ENCODE data around the gene MFSD1. TPM values are rescaled to one million over a fixed set of nuclear protein-coding genes. Genes with fewer than 3 reads are reported as not detected.
A peak's percentile ranks its signal among the peaks of the same experiment; 100 is the strongest.

The MFSD1 gene
- total and polyA plus RNA-seq, 2 experiments from 2014 or later, result 4.3 to 28.4 TPM

DNA sequence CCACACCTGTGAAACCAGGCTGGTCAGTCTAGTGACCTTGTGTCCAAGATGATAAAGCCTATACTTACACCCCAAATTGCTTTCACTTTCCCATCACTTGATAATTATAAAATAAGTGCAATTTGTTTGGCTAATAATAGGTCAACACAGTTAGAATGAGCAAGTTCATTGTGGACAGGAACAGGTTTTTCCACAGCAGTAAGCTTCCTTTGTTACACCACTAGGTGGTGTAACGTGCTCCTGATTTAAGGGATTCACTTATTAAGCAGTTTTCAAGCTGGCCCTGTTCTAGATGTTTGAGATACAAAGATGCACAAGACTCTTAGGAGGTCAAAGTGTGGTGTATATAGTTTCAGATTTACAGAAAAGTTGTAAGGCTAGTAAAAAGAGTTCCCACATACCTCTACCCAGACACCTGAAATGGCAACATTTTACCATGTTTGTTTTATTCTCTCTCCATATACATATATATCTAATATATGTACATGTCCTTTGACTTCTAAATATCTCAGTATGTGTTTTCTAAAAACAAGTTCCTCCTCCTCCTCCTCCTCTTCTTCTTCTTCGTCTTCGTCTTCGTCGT, 6.8 kb upstream of the MFSD1 start:
- H3K4me3 ChIP-seq, result no peak overlapping the region
- Mint-ChIP-seq H3K9me3 (no peaks in the 10 kb centered on the region), H3K27ac (no peak overlapping the region), H3K36me3 (ENCODE audit: low read depth) (no peaks in the 10 kb centered on the region), H3K4me3 (no peak overlapping the region), H3K4me1 (peaks cover 8% of the 10 kb centered on the region; the same call in 2 of the 3 replicates), H3K27me3 (ENCODE audit: insufficient read depth, low read depth, poor library complexity) (peaks cover 2% of the 10 kb centered on the region)
- no peak overlapping the region for H3K27ac ChIP-seq (ENCODE audit: low read depth)
- peaks cover 27% of the 10 kb centered on the region for H3K27me3 ChIP-seq (ENCODE audit: insufficient read depth)
- no peaks in the 10 kb centered on the region for H3K79me2 ChIP-seq (replicated peaks; ENCODE audit: insufficient read depth)
- H3K4me2 ChIP-seq, result no peak overlapping the region
- H2AFZ ChIP-seq, result no peak overlapping the region
- DNase-seq (ENCODE audit: low spot score), result peak; percentile 63
- TF ChIP-seq, protein P1, sequence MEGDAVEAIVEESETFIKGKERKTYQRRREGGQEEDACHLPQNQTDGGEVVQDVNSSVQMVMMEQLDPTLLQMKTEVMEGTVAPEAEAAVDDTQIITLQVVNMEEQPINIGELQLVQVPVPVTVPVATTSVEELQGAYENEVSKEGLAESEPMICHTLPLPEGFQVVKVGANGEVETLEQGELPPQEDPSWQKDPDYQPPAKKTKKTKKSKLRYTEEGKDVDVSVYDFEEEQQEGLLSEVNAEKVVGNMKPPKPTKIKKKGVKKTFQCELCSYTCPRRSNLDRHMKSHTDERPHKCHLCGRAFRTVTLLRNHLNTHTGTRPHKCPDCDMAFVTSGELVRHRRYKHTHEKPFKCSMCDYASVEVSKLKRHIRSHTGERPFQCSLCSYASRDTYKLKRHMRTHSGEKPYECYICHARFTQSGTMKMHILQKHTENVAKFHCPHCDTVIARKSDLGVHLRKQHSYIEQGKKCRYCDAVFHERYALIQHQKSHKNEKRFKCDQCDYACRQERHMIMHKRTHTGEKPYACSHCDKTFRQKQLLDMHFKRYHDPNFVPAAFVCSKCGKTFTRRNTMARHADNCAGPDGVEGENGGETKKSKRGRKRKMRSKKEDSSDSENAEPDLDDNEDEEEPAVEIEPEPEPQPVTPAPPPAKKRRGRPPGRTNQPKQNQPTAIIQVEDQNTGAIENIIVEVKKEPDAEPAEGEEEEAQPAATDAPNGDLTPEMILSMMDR (conservative IDR thresholded peaks at IDR 0.05; ENCODE audit: low read depth in 2 of 2), result peak; percentile 79 to 82
- TF ChIP-seq JUNB (IDR thresholded peaks at IDR 0.05; ENCODE audit: unreplicated experiment), result no peak
- no peaks in the 10 kb centered on the region for H3K36me3 ChIP-seq (ENCODE audit: insufficient read depth)
- no peaks in the 10 kb centered on the region for H3K4me1 ChIP-seq (ENCODE audit: insufficient read depth)
- no peaks in the 10 kb centered on the region for H3K9me2 ChIP-seq (ENCODE audit: insufficient read depth)
- peak; percentile 76 for ATAC-seq
- H4K20me1 ChIP-seq (replicated peaks; ENCODE audit: insufficient read depth), result no peaks in the 10 kb centered on the region
- H3F3A ChIP-seq (replicated peaks; ENCODE audit: low read depth), result no peaks in the 10 kb centered on the region

DNA sequence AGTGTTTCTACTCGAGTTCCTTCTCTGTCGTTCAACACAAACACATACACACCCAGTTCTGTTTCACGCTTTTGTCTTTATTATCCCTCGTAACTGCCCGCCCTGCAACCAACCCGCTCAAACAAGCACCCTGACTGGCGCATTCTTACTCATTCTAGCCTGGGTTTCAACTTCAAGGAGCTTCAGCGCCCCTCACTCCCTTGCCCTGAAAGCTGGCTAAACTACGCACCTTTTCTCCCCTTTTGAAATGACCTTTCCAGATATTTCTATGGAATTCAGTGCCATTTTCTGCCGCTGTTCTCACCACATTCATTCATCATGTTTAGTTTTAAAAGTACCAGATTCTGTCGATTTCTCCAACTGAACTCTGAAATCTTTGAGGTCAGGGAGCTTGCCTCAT, 653 bp upstream of the MFSD1 start:
- Mint-ChIP-seq H3K27me3 (ENCODE audit: insufficient read depth, low read depth, poor library complexity) (peaks cover 22% of the 10 kb centered on the region), H3K4me3 (peak overlapping the region; percentile 86), H3K36me3 (ENCODE audit: low read depth) (no peaks in the 10 kb centered on the region), H3K4me1 (peaks cover 8% of the 10 kb centered on the region; the same call in 2 of the 3 replicates), H3K9me3 (no peaks in the 10 kb centered on the region), H3K27ac (no peak overlapping the region)
- H3K4me1 ChIP-seq (ENCODE audit: insufficient read depth), result peaks cover 16% of the 10 kb centered on the region
- H3K36me3 ChIP-seq (ENCODE audit: insufficient read depth), result no peaks in the 10 kb centered on the region
- DNase-seq (ENCODE audit: low spot score) (peak; percentile 46), ATAC-seq (peak; percentile 65)
- H3K27ac ChIP-seq (ENCODE audit: low read depth), result no peak overlapping the region
- no peaks in the 10 kb centered on the region for H3F3A ChIP-seq (replicated peaks; ENCODE audit: low read depth)
- no peaks in the 10 kb centered on the region for H3K9me2 ChIP-seq (ENCODE audit: insufficient read depth)
- H3K79me2 ChIP-seq (replicated peaks; ENCODE audit: insufficient read depth), result no peaks in the 10 kb centered on the region
- H3K4me3 ChIP-seq, result peak overlapping the region; percentile 88
- H4K20me1 ChIP-seq (replicated peaks; ENCODE audit: insufficient read depth), result no peaks in the 10 kb centered on the region
- H3K27me3 ChIP-seq (ENCODE audit: insufficient read depth), result peaks cover 44% of the 10 kb centered on the region
- no peak for TF ChIP-seq CREB1 (CRISPR knock-in tag; IDR thresholded peaks at IDR 0.05; ENCODE audit: low read depth)
- peak; percentile 55 for TF ChIP-seq EZH2 (IDR thresholded peaks at IDR 0.05; ENCODE audit: low read depth, unreplicated experiment)
- H3K4me2 ChIP-seq, result peak overlapping the region; percentile 98
- H2AFZ ChIP-seq, result peak overlapping the region; percentile 99

GRCh38 chr3:158802409-158803268, 785 bp downstream of the MFSD1 start:
- no peaks in the 10 kb centered on the region for H3K9me2 ChIP-seq (ENCODE audit: insufficient read depth)
- Mint-ChIP-seq H3K4me1 (peaks cover 8% of the 10 kb centered on the region; the same call in 2 of the 3 replicates), H3K9me3 (no peaks in the 10 kb centered on the region), H3K36me3 (ENCODE audit: low read depth) (no peaks in the 10 kb centered on the region), H3K27me3 (ENCODE audit: insufficient read depth, low read depth, poor library complexity) (peaks cover 22% of the 10 kb centered on the region), H3K27ac (no peak overlapping the region), H3K4me3 (peak overlapping the region; percentile 86)
- peak overlapping the region; percentile 88 for H3K4me3 ChIP-seq
- H3K4me2 ChIP-seq, result peak overlapping the region; percentile 98
- H3F3A ChIP-seq (replicated peaks; ENCODE audit: low read depth), result no peaks in the 10 kb centered on the region
- H4K20me1 ChIP-seq (replicated peaks; ENCODE audit: insufficient read depth), result no peaks in the 10 kb centered on the region
- H3K36me3 ChIP-seq (ENCODE audit: insufficient read depth), result no peaks in the 10 kb centered on the region
- peaks cover 41% of the 10 kb centered on the region for H3K27me3 ChIP-seq (ENCODE audit: insufficient read depth)
- H3K4me1 ChIP-seq (ENCODE audit: insufficient read depth), result peaks cover 16% of the 10 kb centered on the region
- ATAC-seq (peak; percentile 25), DNase-seq (ENCODE audit: low spot score) (no peak)
- H3K79me2 ChIP-seq (replicated peaks; ENCODE audit: insufficient read depth), result no peaks in the 10 kb centered on the region
- H3K27ac ChIP-seq (ENCODE audit: low read depth), result no peak overlapping the region
- H2AFZ ChIP-seq, result peak overlapping the region; percentile 99
- TF ChIP-seq ZNF114 (CRISPR knock-in tag; IDR thresholded peaks at IDR 0.05) (no peak), EZH2phosphoT487 (IDR thresholded peaks at IDR 0.05; ENCODE audit: unreplicated experiment) (no peak), EZH2 (IDR thresholded peaks at IDR 0.05; ENCODE audit: low read depth, unreplicated experiment) (no peak), JUNB (IDR thresholded peaks at IDR 0.05; ENCODE audit: unreplicated experiment) (no peak), ZNF331 (CRISPR knock-in tag; IDR thresholded peaks at IDR 0.05; ENCODE audit: low read depth) (no peak), STAT1 (IDR thresholded peaks at IDR 0.05; ENCODE audit: unreplicated experiment) (no peak)

Data from GM23338 (cell line).